SK-N-SH (cell line): ENCODE results near the gene ITGB8. TPM values are rescaled to one million over a fixed set of nuclear protein-coding genes. Genes with fewer than 3 reads are reported as not detected.

Experiments
- CTCF ChIA-PET: fragments of 300-600, 350-600 bp; formaldehyde crosslinking; extraction: SDS; loops from one replicate; lab custom pipeline; 2021; lab: Yijun Ruan, JAX
- POLR2A ChIA-PET: fragments of 350-600 bp; sonication (Branson Sonifier 250); formaldehyde crosslinking; extraction: SDS; loops from one replicate; lab custom pipeline; 2020; ENCODE audit warnings: antibody characterized with exemption, inconsistent platforms; lab: Yijun Ruan, JAX
- DNase-seq: peaks from one replicate; pipeline ENCODE4 v3.0.0; 2012
- H2AFZ ChIP-seq: fragments of 200-600 bp; sonication (generic); 2 replicates; pipeline ENCODE4 v1.8.1; 2016; ENCODE audit warnings: antibody characterized with exemption, mild to moderate bottlenecking, low read depth
- H3F3A ChIP-seq: fragments of 200-600 bp; sonication (generic); replicated peaks from 2 replicates; pipeline ENCODE3; 2016; ENCODE audit warnings: antibody characterized with exemption, mild to moderate bottlenecking; ENCODE audit not compliant: insufficient read depth
- H3K27ac ChIP-seq, 2 experiments: fragments of 200-500 bp in 1 of 2; fragments of 200-600 bp in 1 of 2; sonication (Bioruptor generic) in 1 of 2; sonication (generic), shearing (Covaris generic) in 1 of 2; 2 replicates each; pipeline versions ENCODE4 v1.5.1 to v1.6.1; 2014 to 2016; ENCODE audit warnings: low read depth in 2 of 2, inconsistent platforms in 1 of 2, low read length in 1 of 2, mild to moderate bottlenecking in 1 of 2, mixed read lengths in 1 of 2
- H3K27me3 ChIP-seq: fragments of 200-600 bp; sonication (generic), shearing (Covaris generic); 2 replicates; pipeline ENCODE4 v1.6.1; 2016; ENCODE audit warnings: mixed run types; ENCODE audit not compliant: insufficient read depth
- H3K36me3 ChIP-seq, 2 experiments: fragments of 200-500 bp in 1 of 2; fragments of 200-600 bp in 1 of 2; sonication (Bioruptor generic) in 1 of 2; sonication (generic) in 1 of 2; replicated peaks in 1 of 2; 2 replicates each; pipeline versions ENCODE3 to v1.5.1; 2014 to 2016; ENCODE audit warnings: low read length in 1 of 2, mild to moderate bottlenecking in 1 of 2; ENCODE audit not compliant: insufficient read depth in 2 of 2, control insufficient read depth in 1 of 2
- H3K4me1 ChIP-seq, 2 experiments: fragments of 200-500 bp in 1 of 2; fragments of 200-600 bp in 1 of 2; sonication (Bioruptor generic) in 1 of 2; sonication (generic), shearing (Covaris generic) in 1 of 2; 2 replicates each; pipeline versions ENCODE4 v1.5.1 to v1.6.1; 2014 to 2016; ENCODE audit warnings: low read depth in 1 of 2, low read length in 1 of 2, mixed run types in 1 of 2; ENCODE audit not compliant: insufficient read depth in 2 of 2, control insufficient read depth in 1 of 2
- H3K4me2 ChIP-seq: fragments of 200-600 bp; sonication (generic), shearing (Covaris generic); 2 replicates; pipeline ENCODE4 v1.6.1; 2017; ENCODE audit warnings: mixed run types
- H3K4me3 ChIP-seq, 2 experiments: fragments of 200-500 bp in 1 of 2; fragments of 200-600 bp in 1 of 2; sonication (Bioruptor generic) in 1 of 2; sonication (generic), shearing (Covaris generic) in 1 of 2; 2 replicates each; pipeline versions ENCODE4 v1.5.1 to v1.8.1; 2014 to 2016; ENCODE audit warnings: low read depth in 2 of 2, inconsistent platforms in 1 of 2, low read length in 1 of 2, mild to moderate bottlenecking in 1 of 2, mixed read lengths in 1 of 2, moderate library complexity in 1 of 2
- H3K79me2 ChIP-seq: fragments of 200-600 bp; sonication (generic); 2 replicates; pipeline ENCODE4 v1.8.1; 2017; ENCODE audit warnings: mild to moderate bottlenecking; ENCODE audit not compliant: insufficient read depth
- H3K9ac ChIP-seq: fragments of 200-600 bp; sonication (generic); 2 replicates; pipeline ENCODE4 v1.6.1; 2017; ENCODE audit warnings: mixed run types
- H3K9me2 ChIP-seq: fragments of 200-600 bp; sonication (generic); 2 replicates; pipeline ENCODE4 v1.6.1; 2017; ENCODE audit warnings: mixed run types
- H3K9me3 ChIP-seq: fragments of 200-600 bp; sonication (generic); 2 replicates; pipeline ENCODE4 v1.6.1; 2017; ENCODE audit warnings: mixed run types, mild to moderate bottlenecking, moderate library complexity
- H4K20me1 ChIP-seq: fragments of 200-600 bp; sonication (generic); 2 replicates; pipeline ENCODE4 v1.6.1; 2017; ENCODE audit warnings: mild to moderate bottlenecking, mixed run types; ENCODE audit not compliant: insufficient read depth
- CHD2 ChIP-seq: fragments of 150-350 bp; IDR thresholded peaks from 2 replicates; pipeline ENCODE4 v1.6.1; 2018; ENCODE audit warnings: low read length; ENCODE audit not compliant: partially characterized antibody
- CTCF ChIP-seq: fragments of 200-600 bp; sonication (generic); IDR thresholded peaks from 2 replicates; pipeline ENCODE4 v1.6.1; 2017; ENCODE audit warnings: antibody characterized with exemption, mild to moderate bottlenecking, moderate library complexity
- FOSL2 ChIP-seq: IDR thresholded peaks from 2 replicates; pipeline ENCODE4 v1.4.0; 2012; ENCODE audit warnings: low read depth, mild to moderate bottlenecking, moderate library complexity, borderline replicate concordance
- GABPA ChIP-seq: IDR thresholded peaks from 2 replicates; pipeline ENCODE4 v1.4.0; 2012; ENCODE audit warnings: low read depth, mild to moderate bottlenecking
- GATA2 ChIP-seq: sonication (generic); formaldehyde crosslinking; IDR thresholded peaks from 2 replicates; pipeline ENCODE4 v1.5.0; 2020; ENCODE audit warnings: mild to moderate bottlenecking, missing genetic modification reagents
- IRF3 ChIP-seq: fragments of 150-350 bp; IDR thresholded peaks from 2 replicates; pipeline ENCODE4 v1.6.1; 2016; ENCODE audit warnings: mild to moderate bottlenecking, low read depth, low read length
- NFIC ChIP-seq: IDR thresholded peaks from 2 replicates; pipeline ENCODE4 v1.4.0; 2012; ENCODE audit warnings: borderline replicate concordance
- NRF1 ChIP-seq: IDR thresholded peaks from 2 replicates; pipeline ENCODE4 v1.6.1; 2012; ENCODE audit warnings: low read depth, mild to moderate bottlenecking, low read length
- PBX3 ChIP-seq: IDR thresholded peaks from 2 replicates; pipeline ENCODE4; 2012
- POLR2AphosphoS5 ChIP-seq: IDR thresholded peaks from 2 replicates; pipeline ENCODE4 v1.6.1; 2012; ENCODE audit warnings: low read depth, low read length
- RFX5 ChIP-seq: IDR thresholded peaks from 2 replicates; pipeline ENCODE4 v1.6.1; 2012; ENCODE audit warnings: mild to moderate bottlenecking, improper control_type of control experiment, low read length
- SIN3A ChIP-seq: IDR thresholded peaks from 2 replicates; pipeline ENCODE4 v1.6.1; 2012; ENCODE audit warnings: low read depth, mild to moderate bottlenecking, low read length, moderate library complexity, borderline replicate concordance
- TAF1 ChIP-seq: IDR thresholded peaks from 2 replicates; pipeline ENCODE4 v1.6.1; 2012; ENCODE audit warnings: low read depth, mild to moderate bottlenecking, low read length, moderate library complexity, borderline replicate concordance
- TCF12 ChIP-seq: IDR thresholded peaks from 2 replicates; pipeline ENCODE4 v1.4.0; 2012
- USF1 ChIP-seq: IDR thresholded peaks from 2 replicates; pipeline ENCODE4 v1.4.0; 2012; ENCODE audit warnings: low read depth, borderline replicate concordance
- USF2 ChIP-seq: fragments of 150-350 bp; IDR thresholded peaks from 2 replicates; pipeline ENCODE4 v1.6.1; 2017; ENCODE audit warnings: antibody characterized with exemption, low read length, low read depth, borderline replicate concordance
- YY1 ChIP-seq: IDR thresholded peaks from 2 replicates; pipeline ENCODE4 v1.4.0; 2012; ENCODE audit warnings: low read depth, mild to moderate bottlenecking
- WGBS: methylation state at CpG from one replicate; pipeline ENCODE4 v1.1.6; 2017; ENCODE audit warnings: low lambda C conversion rate; 5-methylcytosine and 5-hydroxymethylcytosine counted together
- polyA plus RNA-seq, 3 experiments: library from polyadenylated mRNA; depleted of rRNA; stranded (reverse); fragments of >200 nt; gene quantifications; 2 replicates each; pipeline ENCODE4 v1.2.3, GENCODE V29; 2012

Gene ITGB8
- polyA plus RNA-seq, 1 of the 3 experiments (the other 2 are of a cell fraction) = 0.62 TPM

GRCh38 chr7:20299145-20299544 lies 31.6 kb upstream of the ITGB8 start:
- no peaks in the 10 kb centered on the region for H3K9me2 ChIP-seq
- no peaks in the 10 kb centered on the region for H3K27me3 ChIP-seq
- no peaks in the 10 kb centered on the region; a peak in 2 of 4 replicates for H3K4me1 ChIP-seq
- CTCF ChIA-PET = interaction anchor here (1.1 to 1.5 kb wide), 3 partner anchors 8 to 299 kb away, joined by 4 to 6 read pairs (median 5); no protein-coding TSS in a partner anchor
- peak overlapping the region in 1 of 2 experiments; percentile 33; a peak in 1 of 4 replicates for H3K27ac ChIP-seq
- H3F3A ChIP-seq = peaks cover 17% of the 10 kb centered on the region
- H4K20me1 ChIP-seq = no peaks in the 10 kb centered on the region
- H3K4me3 ChIP-seq = no peak overlapping the region
- 88% methylated on average over 1 of the region's 1 CpG for WGBS
- TF ChIP-seq YY1 = no peak
- peak; percentile 42; the same call in 1 of the 2 replicates for TF ChIP-seq PBX3
- no peak for TF ChIP-seq CTCF
- peak; percentile 73 for TF ChIP-seq TCF12
- no peak for TF ChIP-seq IRF3
- no peak for TF ChIP-seq FOSL2
- TF ChIP-seq NFIC = peak; percentile 41; the same call in 1 of the 2 replicates
- no peak for TF ChIP-seq TAF1
- no peak for TF ChIP-seq GATA2 (CRISPR knock-in tag)
- TF ChIP-seq, all 33 proteins: peak for 3
- Histone ChIP-seq H3K36me3 (peaks cover 0 to 6% of the 10 kb centered on the region in 2 experiments), H2AFZ (0 out of 2 replicates have a peak overlapping the region, but pooled peaks have one; percentile 2), H3K4me2 (no peak overlapping the region), H3K79me2 (no peaks in the 10 kb centered on the region), H3K9ac (no peak overlapping the region), H3K9me3 (0 out of 2 replicates have a peak, but pooled peaks cover 11% of the 10 kb centered on the region)
- POLR2A ChIA-PET = no interaction called here
- no peak for DNase-seq

- Histone ChIP-seq H4K20me1 (no peaks in the 10 kb centered on the region), H3F3A (peaks cover 17% of the 10 kb centered on the region), H3K9ac (no peak overlapping the region), H3K36me3 (peaks cover 0 to 5% of the 10 kb centered on the region in 2 experiments), H3K27ac (peak overlapping the region in 1 of 2 experiments; percentile 33; a peak in 2 of 4 replicates), H3K4me1 (no peaks in the 10 kb centered on the region; a peak in 2 of 4 replicates), H3K4me2 (peak overlapping the region; percentile 51), H3K9me3 (0 out of 2 replicates have a peak, but pooled peaks cover 10% of the 10 kb centered on the region), H3K4me3 (no peak overlapping the region), H3K27me3 (no peaks in the 10 kb centered on the region), H3K79me2 (no peaks in the 10 kb centered on the region), H2AFZ (peak overlapping the region; percentile 31; the same call in 1 of the 2 replicates), H3K9me2 (no peaks in the 10 kb centered on the region)
- WGBS = 89% methylated on average over 6 of the region's 6 CpGs
- CTCF ChIA-PET = interaction anchor here (0.8 to 1.5 kb wide), 5 partner anchors 9 to 299 kb away, joined by 3 to 6 read pairs (median 4); no protein-coding TSS in a partner anchor
- POLR2A ChIA-PET = no interaction called here
- DNase-seq = no peak
- TF ChIP-seq TCF12 = no peak
- TF ChIP-seq IRF3 = no peak
- TF ChIP-seq FOSL2 = no peak
- no peak for TF ChIP-seq SIN3A
- no peak for TF ChIP-seq CHD2
- TF ChIP-seq USF1 = no peak
- no peak for TF ChIP-seq TAF1
- no peak for TF ChIP-seq USF2
- TF ChIP-seq GABPA = no peak
- no peak for TF ChIP-seq POLR2AphosphoS5
- no peak for TF ChIP-seq RFX5
- TF ChIP-seq NRF1 = no peak
These were observed 30.9 kb upstream of the ITGB8 start for GRCh38 chr7:20299647-20300312.
